Measurements from ENCODE around the gene AMDHD2. TPM values are rescaled to one million over a fixed set of nuclear protein-coding genes. Genes with fewer than 3 reads are reported as not detected.

Gene AMDHD2
- polyA plus RNA-seq, 1 donor from 2014 or later, result 22.2 TPM

- Mint-ChIP-seq H3K27me3 (no peaks in the 10 kb centered on the region), H3K9me3 (no peaks in the 10 kb centered on the region), H3K4me3 (no peak overlapping the region), H3K36me3 (no peaks in the 10 kb centered on the region), H3K4me1 (peaks cover 4 to 6% (median 5%) of the 10 kb centered on the region in 3 donors), H3K27ac (no peak overlapping the region)
Measured at GRCh38 chr16:2500918-2501750, 19.0 kb upstream of the AMDHD2 start.

GRCh38 chr16:2501946-2502895 lies 17.9 kb upstream of the AMDHD2 start:
- Mint-ChIP-seq H3K27me3 (peaks cover 3% of the 10 kb centered on the region), H3K4me1 (peaks cover 10 to 13% (median 12%) of the 10 kb centered on the region in 3 donors), H3K9me3 (no peaks in the 10 kb centered on the region), H3K4me3 (no peak overlapping the region), H3K36me3 (peaks cover 2% of the 10 kb centered on the region), H3K27ac (no peak overlapping the region)

GRCh38 chr16:2505695-2506094 lies 14.5 kb upstream of the AMDHD2 start:
- H3K27ac Mint-ChIP-seq, result peak overlapping the region in 2 of 3 donors; percentile 13 to 31
- peak overlapping the region in 1 of 4 donors; percentile 34 for H3K4me3 Mint-ChIP-seq
- peaks cover 28 to 37% (median 30%) of the 10 kb centered on the region in 3 donors for H3K4me1 Mint-ChIP-seq
- H3K36me3 Mint-ChIP-seq, result peaks cover 2% of the 10 kb centered on the region
- H3K27me3 Mint-ChIP-seq, result peaks cover 3% of the 10 kb centered on the region
- H3K9me3 Mint-ChIP-seq, result no peaks in the 10 kb centered on the region

DNA sequence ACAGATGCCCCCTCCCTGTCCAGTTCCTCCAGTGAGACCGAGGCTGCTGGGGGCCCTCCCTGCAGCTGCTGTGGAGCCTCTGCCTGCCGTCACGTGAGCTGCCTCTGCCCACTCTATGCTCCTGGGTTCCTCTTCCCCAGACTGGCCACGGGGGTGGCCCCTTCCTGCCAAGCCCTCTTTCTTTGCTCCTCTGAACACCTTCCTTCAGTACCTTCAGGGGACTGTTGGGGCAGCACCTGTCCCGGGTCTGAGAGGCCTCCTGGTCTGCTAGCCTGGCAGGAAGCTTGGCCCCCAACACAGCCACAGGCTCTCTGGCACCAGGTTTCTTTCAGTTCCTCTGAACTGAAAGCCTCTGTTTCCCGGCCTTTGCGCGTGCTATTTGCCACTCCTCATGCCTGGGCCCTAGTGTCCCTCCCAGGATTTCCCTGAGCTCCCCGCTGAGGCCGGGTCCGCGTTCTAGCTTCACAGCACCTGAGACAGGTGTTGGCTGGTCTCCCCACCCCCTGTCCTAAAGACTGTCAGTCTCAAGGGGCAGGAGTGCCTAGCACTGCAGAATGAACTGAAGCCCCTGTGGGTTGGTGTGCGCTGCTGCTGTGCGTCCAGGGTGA lies 13.0 kb upstream of the AMDHD2 start:
- peaks cover 2% of the 10 kb centered on the region for H3K36me3 Mint-ChIP-seq
- H3K4me1 Mint-ChIP-seq, result peaks cover 28 to 37% (median 30%) of the 10 kb centered on the region in 3 donors
- H3K27me3 Mint-ChIP-seq, result peaks cover 3% of the 10 kb centered on the region
- peak overlapping the region in 3 of 4 donors; percentile 42 to 94 (median 94) for H3K4me3 Mint-ChIP-seq
- H3K9me3 Mint-ChIP-seq, result no peaks in the 10 kb centered on the region
- H3K27ac Mint-ChIP-seq, result peak overlapping the region; percentile 86 to 96 (median 91)

- Mint-ChIP-seq H3K36me3 (peaks cover 2% of the 10 kb centered on the region), H3K9me3 (no peaks in the 10 kb centered on the region), H3K27me3 (peaks cover 3% of the 10 kb centered on the region), H3K27ac (peak overlapping the region; percentile 86 to 96 (median 91)), H3K4me3 (peak overlapping the region in 3 of 4 donors; percentile 42 to 94 (median 94)), H3K4me1 (peaks cover 28 to 37% (median 33%) of the 10 kb centered on the region in 3 donors)
Measured at GRCh38 chr16:2507665-2508064, 12.5 kb upstream of the AMDHD2 start.

- H3K4me1 Mint-ChIP-seq, result peaks cover 37 to 46% (median 40%) of the 10 kb centered on the region in 3 donors
- peak overlapping the region in 1 of 4 donors; percentile 42 for H3K4me3 Mint-ChIP-seq
Measured at GRCh38 chr16:2508722-2509400, 11.3 kb upstream of the AMDHD2 start.

GRCh38 chr16:2511128-2511800 lies 8.9 kb upstream of the AMDHD2 start:
- peaks cover 4% of the 10 kb centered on the region for H3K27me3 Mint-ChIP-seq
- no peaks in the 10 kb centered on the region for H3K9me3 Mint-ChIP-seq
- H3K4me3 Mint-ChIP-seq, result peak overlapping the region in 3 of 4 donors; percentile 25 to 68 (median 52)
- H3K27ac Mint-ChIP-seq, result peak overlapping the region in 2 of 3 donors; percentile 85 to 100
- H3K36me3 Mint-ChIP-seq, result peaks cover 3% of the 10 kb centered on the region
- peaks cover 49 to 56% (median 51%) of the 10 kb centered on the region in 3 donors for H3K4me1 Mint-ChIP-seq

More at GRCh38 chr16:2508722-2509400, 11.3 kb upstream of the AMDHD2 start:
- H3K27ac Mint-ChIP-seq, result peak overlapping the region in 2 of 3 donors; percentile 86 to 96
- no peaks in the 10 kb centered on the region for H3K9me3 Mint-ChIP-seq
- peaks cover 2% of the 10 kb centered on the region for H3K36me3 Mint-ChIP-seq
- H3K27me3 Mint-ChIP-seq, result peaks cover 3% of the 10 kb centered on the region

DNA sequence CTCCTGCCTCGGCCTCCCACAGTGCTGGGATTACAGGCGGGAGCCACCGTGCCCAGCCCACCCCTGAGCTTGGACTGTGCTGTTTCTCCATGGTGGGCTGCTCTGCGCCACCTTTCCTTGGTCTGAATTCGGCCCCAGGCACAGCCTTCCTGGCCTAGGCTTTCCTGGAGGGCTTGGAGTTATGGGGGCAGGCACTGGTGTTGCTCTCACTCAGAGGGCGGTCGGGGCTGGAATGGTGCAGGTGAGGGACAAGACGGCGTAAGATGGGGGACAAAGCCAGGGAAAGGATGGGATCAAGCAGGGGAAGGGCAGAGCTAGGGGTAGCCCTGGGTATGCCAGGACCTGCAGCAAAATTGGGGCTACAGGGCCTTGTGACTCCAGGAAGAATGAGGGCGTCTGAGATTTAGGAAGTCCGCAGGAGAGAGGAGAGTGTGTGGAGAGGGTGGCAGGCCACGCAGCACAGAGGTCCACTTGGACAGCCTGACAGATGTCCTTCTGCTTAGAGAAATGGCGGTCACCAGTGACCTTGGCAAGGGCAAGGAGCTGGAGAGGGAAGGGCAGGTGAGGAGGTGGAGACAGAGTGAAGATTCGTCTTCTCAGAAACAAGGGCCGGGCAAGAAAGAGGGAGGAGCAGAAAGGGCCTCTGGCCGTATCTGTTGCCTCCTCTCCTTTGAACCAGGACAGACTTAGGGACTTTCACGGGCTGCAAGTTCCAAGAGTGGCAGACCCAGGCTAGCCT lies 8.0 kb upstream of the AMDHD2 start:
- Mint-ChIP-seq H3K4me3 (peak overlapping the region in 3 of 4 donors; percentile 30 to 94 (median 87)), H3K27ac (peak overlapping the region in 2 of 3 donors; percentile 97 to 100), H3K4me1 (peaks cover 51 to 59% (median 55%) of the 10 kb centered on the region in 3 donors)

DNA sequence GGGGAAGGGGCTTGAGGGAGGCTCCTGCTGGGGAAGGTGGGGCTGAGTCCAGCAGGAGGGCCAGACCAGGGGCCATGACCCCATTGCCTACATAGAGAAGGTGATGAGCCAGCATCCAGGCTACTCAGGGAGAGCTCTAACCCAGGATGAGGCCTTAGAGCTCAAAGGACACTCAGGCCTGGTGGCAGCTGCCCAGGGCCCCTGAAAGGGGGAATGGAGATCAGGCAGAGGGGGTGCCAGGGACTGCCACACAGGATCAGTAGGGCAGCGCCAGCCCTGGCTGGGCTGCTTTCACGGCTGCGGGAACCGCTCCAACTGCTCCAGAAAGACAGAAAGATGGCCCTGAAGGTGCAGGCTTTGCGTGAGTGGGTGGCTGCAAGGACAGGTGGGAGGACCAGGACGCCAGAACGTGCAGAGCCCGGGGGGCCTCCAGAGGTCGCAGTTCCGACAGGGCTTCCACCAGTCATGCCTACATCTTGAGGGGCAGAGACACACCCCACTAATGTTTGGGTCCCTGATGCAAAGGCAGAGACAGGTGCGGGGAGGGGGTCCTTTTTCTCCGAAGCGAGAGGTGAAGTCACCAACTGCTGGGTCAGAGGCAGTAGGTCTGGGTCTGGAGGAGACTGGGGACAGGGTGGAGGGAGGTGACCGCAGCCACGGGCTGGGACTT lies 7.3 kb upstream of the AMDHD2 start:
- Mint-ChIP-seq H3K27ac (peak overlapping the region; percentile 95 to 100 (median 97)), H3K4me1 (peaks cover 53 to 59% (median 56%) of the 10 kb centered on the region in 3 donors), H3K27me3 (peaks cover 2% of the 10 kb centered on the region), H3K4me3 (peak overlapping the region; percentile 87 to 97 (median 92)), H3K9me3 (no peaks in the 10 kb centered on the region), H3K36me3 (peaks cover 5% of the 10 kb centered on the region)

More for the DNA sequence above, 8.0 kb upstream of the AMDHD2 start:
- Mint-ChIP-seq H3K9me3 (no peaks in the 10 kb centered on the region), H3K36me3 (peaks cover 5% of the 10 kb centered on the region), H3K27me3 (peaks cover 3% of the 10 kb centered on the region)

GRCh38 chr16:2513405-2514332 lies 6.5 kb upstream of the AMDHD2 start, which contains the start of gene ATP6V0C:
ATP6V0C (plus strand) TSS chr16:2513952; CDS start chr16:2514104, 152 bp downstream.
- H3K4me3 Mint-ChIP-seq, result peak within 1 kb of the TSS; percentile 91 to 97 (median 94)
- no peaks in the 10 kb centered on the region for H3K9me3 Mint-ChIP-seq
- peaks cover 2% of the 10 kb centered on the region for H3K27me3 Mint-ChIP-seq
- H3K36me3 Mint-ChIP-seq, result peaks cover 5% of the 10 kb centered on the region
- H3K27ac Mint-ChIP-seq, result peak within 1 kb of the TSS; percentile 97 to 100 (median 99)
- H3K4me1 Mint-ChIP-seq, result peaks cover 48 to 54% (median 53%) of the 10 kb centered on the region in 3 donors

GRCh38 chr16:2514333-2515179 lies 5.6 kb upstream of the AMDHD2 start:
- Mint-ChIP-seq H3K27me3 (peaks cover 2% of the 10 kb centered on the region), H3K9me3 (no peaks in the 10 kb centered on the region), H3K36me3 (peaks cover 5% of the 10 kb centered on the region), H3K4me3 (peak overlapping the region; percentile 91 to 97 (median 94)), H3K27ac (peak overlapping the region; percentile 95 to 100 (median 99)), H3K4me1 (peaks cover 52 to 57% (median 52%) of the 10 kb centered on the region in 3 donors)

Data from IgD-negative memory B cell (primary cell).